ENCODE measurements around the gene L3MBTL3.
A peak's percentile ranks its signal among the peaks of the same experiment; 100 is the strongest.

Gene L3MBTL3

GRCh38 chr6:130018292-130018743 is at the start of gene L3MBTL3:
Gene L3MBTL3 (plus strand): TSS chr6:130018581. CDS start chr6:130042700, 24,119 bp downstream.
- peak; percentile 70 to 81 (median 72) for DNase-seq (ENCODE audit: low read depth in 3 of 3)

GRCh38 chr6:129969064-129969463 is 49.3 kb upstream of the L3MBTL3 start:
- no peak for DNase-seq (ENCODE audit: low read depth in 3 of 3)

GRCh38 chr6:129976110-129976509 is 42.3 kb upstream of the L3MBTL3 start:
- DNase-seq (ENCODE audit: low read depth in 3 of 3), result no peak

- no peak for DNase-seq (ENCODE audit: low read depth in 3 of 3)
These were observed 40.0 kb upstream of the L3MBTL3 start for GRCh38 chr6:129978148-129978916.

- no peak for DNase-seq (ENCODE audit: low read depth in 3 of 3)
These were observed 37.6 kb upstream of the L3MBTL3 start for GRCh38 chr6:129980821-129981220.

- DNase-seq (ENCODE audit: low read depth in 3 of 3), result no peak
These were observed 36.8 kb upstream of the L3MBTL3 start for GRCh38 chr6:129981598-129981997.

- DNase-seq (ENCODE audit: low read depth in 3 of 3), result no peak
These were observed 29.0 kb upstream of the L3MBTL3 start for GRCh38 chr6:129989396-129989795.

GRCh38 chr6:129992881-129993280 is 25.5 kb upstream of the L3MBTL3 start:
- DNase-seq (ENCODE audit: low read depth in 3 of 3), result no peak

GRCh38 chr6:129994410-129994809 is 24.0 kb upstream of the L3MBTL3 start:
- DNase-seq (ENCODE audit: low read depth in 3 of 3), result no peak

- DNase-seq (ENCODE audit: low read depth in 3 of 3), result no peak
These were observed 22.0 kb upstream of the L3MBTL3 start for GRCh38 chr6:129996387-129996786.

- no peak for DNase-seq (ENCODE audit: low read depth in 3 of 3)
These were observed 17.6 kb upstream of the L3MBTL3 start for GRCh38 chr6:130000526-130001421.

- DNase-seq (ENCODE audit: low read depth in 3 of 3), result no peak
These were observed 10.0 kb upstream of the L3MBTL3 start for GRCh38 chr6:130008236-130008873.

GRCh38 chr6:130009146-130009545 is 9.2 kb upstream of the L3MBTL3 start:
- no peak for DNase-seq (ENCODE audit: low read depth in 3 of 3)

GRCh38 chr6:130010387-130010786 is 8.0 kb upstream of the L3MBTL3 start:
- no peak for DNase-seq (ENCODE audit: low read depth in 3 of 3)

GRCh38 chr6:130012728-130013127 is 5.7 kb upstream of the L3MBTL3 start:
- DNase-seq (ENCODE audit: low read depth in 3 of 3), result no peak

GRCh38 chr6:130018744-130019325 is 454 bp downstream of the L3MBTL3 start:
- no peak for DNase-seq (ENCODE audit: low read depth in 3 of 3)

- peak in 1 of 3 donors; percentile 23 for DNase-seq (ENCODE audit: low read depth in 3 of 3)
These were observed 1.1 kb downstream of the L3MBTL3 start for GRCh38 chr6:130019326-130020072.

- DNase-seq (ENCODE audit: low read depth in 3 of 3), result peak in 1 of 3 donors; percentile 22
These were observed 1.9 kb downstream of the L3MBTL3 start for GRCh38 chr6:130020073-130020906.

GRCh38 chr6:130020907-130021629 is 2.7 kb downstream of the L3MBTL3 start:
- DNase-seq (ENCODE audit: low read depth in 3 of 3), result peak in 2 of 3 donors; percentile 58 to 68
